K562 (cell line): Measurements from ENCODE around the gene PLP2. TPM values are rescaled to one million over a fixed set of nuclear protein-coding genes. Genes with fewer than 3 reads are reported as not detected.
A peak's percentile ranks its signal among the peaks of the same experiment; 100 is the strongest.

Source experiments
- CBX3 ChIP-seq, 2 experiments: IDR thresholded peaks; 1 replicate in 1 of 2; 2 replicates in 1 of 2; pipeline ENCODE4 v1.6.1; 2012; ENCODE audit warnings: inconsistent platforms in 2 of 2, low read length in 2 of 2, borderline replicate concordance in 1 of 2, control low read depth in 1 of 2
- CHCHD3 ChIP-seq: fragments of 250-450 bp; sonication (Bioruptor Pico); IDR thresholded peaks from 2 replicates; pipeline ENCODE4 v2.1.2; 2022; ENCODE audit warnings: mild to moderate bottlenecking
- IRF9 ChIP-seq: fragments of 450-650 bp; IDR thresholded peaks from 2 replicates; pipeline ENCODE4 v1.6.1; 2016; ENCODE audit warnings: missing biosample characterization, missing genetic modification characterization
- LARP7 ChIP-seq: fragments of 450-650 bp; IDR thresholded peaks from 2 replicates; pipeline ENCODE4 v1.6.1; 2016
- MCM3 ChIP-seq: fragments of 450-650 bp; IDR thresholded peaks from 2 replicates; pipeline ENCODE4 v1.6.1; 2016
- NONO ChIP-seq, 2 experiments: fragments of 200-400 bp in 1 of 2; fragments of 450-650 bp in 1 of 2; formaldehyde crosslinking in 1 of 2; IDR thresholded peaks; 2 replicates each; pipeline ENCODE4 v1.6.1; 2017; ENCODE audit warnings: low read depth in 2 of 2, mild to moderate bottlenecking in 2 of 2, moderate library complexity in 2 of 2, low read length in 1 of 2
- RERE ChIP-seq: sonication (generic); formaldehyde crosslinking; IDR thresholded peaks from 2 replicates; pipeline ENCODE4 v1.8.0; 2023; ENCODE audit warnings: missing genetic modification reagents, mild to moderate bottlenecking, borderline replicate concordance
- SIX5 ChIP-seq, 2 experiments: IDR thresholded peaks; 2 replicates each; pipeline ENCODE4 v1.6.1; 2011; ENCODE audit warnings: low read length in 2 of 2, borderline replicate concordance in 1 of 2, low read depth in 1 of 2, mild to moderate bottlenecking in 1 of 2, moderate library complexity in 1 of 2; ENCODE audit not compliant: insufficient read depth in 1 of 2
- ZNF3 ChIP-seq: fragments of 250-450 bp; sonication (Bioruptor Pico); IDR thresholded peaks from 2 replicates; pipeline ENCODE4 v1.5.0; 2021; ENCODE audit warnings: mild to moderate bottlenecking, moderate library complexity
- ZNF318 ChIP-seq, 2 experiments: fragments of 450-650 bp; IDR thresholded peaks; 2 replicates each; pipeline ENCODE4 v1.6.1; 2016; ENCODE audit warnings: mild to moderate bottlenecking in 2 of 2, borderline replicate concordance in 1 of 2, low read depth in 1 of 2, moderate library complexity in 1 of 2
- ZNF79 ChIP-seq: fragments of 250-450 bp; sonication (Bioruptor Pico); IDR thresholded peaks from 2 replicates; pipeline ENCODE4 v1.4.0; 2020; ENCODE audit warnings: low read depth, mild to moderate bottlenecking, moderate library complexity
- polyA plus RNA-seq, 8 experiments: library from polyadenylated mRNA; depleted of rRNA in 4 of 8; stranded (reverse) in 5 of 8; unstranded in 3 of 8; fragments of >200 nt; fragmentation: Nextera tagmentation in 2 of 8; fragmentation: Illumina TruSeq in 1 of 8; extraction: Ambion mirVana in 2 of 8; extraction: Trizol in 1 of 8; gene quantifications; 2 replicates each; pipeline versions ENCODE4 v1.2.1 to v1.2.3, GENCODE V29; 2011 to 2014; ENCODE audit warnings: inconsistent platforms in 1 of 8, missing spikeins in 1 of 8
- total RNA-seq, 7 experiments: library from RNA; depleted of rRNA in 6 of 7; stranded (reverse); fragments of >200 nt in 6 of 7; fragmentation: Illumina TruSeq in 2 of 7; extraction: Trizol in 2 of 7; gene quantifications; 2 replicates each; pipeline versions ENCODE4 v1.2.1 to v1.2.3, GENCODE V29; 2011 to 2021; ENCODE audit warnings: low replicate concordance in 1 of 7

The PLP2 gene
- total and polyA plus RNA-seq, 9 of the 15 experiments (the other 6 are each of a cell fraction or from before 2014, with no cell fraction given): 34.7 to 236 (median 112) TPM

GRCh38 chrX:49199906-49200771, 28.4 kb downstream of the PLP2 start, which contains the start of gene SYP (continued):
- no peak for TF ChIP-seq IRF9 (tag)
- peak in 1 of 2 experiments; percentile 58; a peak in 1 of 3 replicates for TF ChIP-seq CBX3 (IDR thresholded peaks at IDR 0.05; ENCODE audit: borderline replicate concordance in 1 of 2, low read length in 2 of 2)
- TF ChIP-seq SIX5 (IDR thresholded peaks at IDR 0.05; ENCODE audit: borderline replicate concordance in 1 of 2, insufficient read depth in 1 of 2, low read depth in 1 of 2, low read length in 2 of 2): no peak
- TF ChIP-seq LARP7: no peak
- no peak for TF ChIP-seq ZNF79 (CRISPR knock-in tag)
- TF ChIP-seq MCM3: no peak
- no peak for TF ChIP-seq CHCHD3 (CRISPR knock-in tag)
- peak in 1 of 2 experiments; percentile 61; a peak in 1 of 4 replicates for TF ChIP-seq NONO (IDR thresholded peaks at IDR 0.05; ENCODE audit: low read depth in 2 of 2, low read length in 1 of 2)
- no peak for TF ChIP-seq ZNF3 (CRISPR knock-in tag)
- no peak for TF ChIP-seq RERE
- TF ChIP-seq ZNF318 (IDR thresholded peaks at IDR 0.05; ENCODE audit: borderline replicate concordance in 1 of 2, low read depth in 1 of 2): no peak
